Suprapubic skin (tissue), 4 donors: ENCODE results near the gene DBI.

Experiments used
- CTCF ChIP-seq, 2 donors: fragments of 200-600 bp in 1 of 2; fragments of 450-650 bp in 1 of 2; sonication (generic) in 1 of 2; IDR thresholded peaks; one replicate each; pipeline ENCODE4 v1.5.1; 2016 to 2019; ENCODE audit warnings: antibody characterized with exemption in 2 of 2, mild to moderate bottlenecking in 1 of 2, moderate library complexity in 1 of 2
- EP300 ChIP-seq: sonication (generic); formaldehyde crosslinking; IDR thresholded peaks from one replicate; pipeline ENCODE4 v1.6.1; 2017; ENCODE audit warnings: antibody characterized with exemption
- POLR2A ChIP-seq, 2 donors: fragments of 450-650 bp; IDR thresholded peaks; one replicate each; pipeline ENCODE4 v1.6.1; 2017; ENCODE audit warnings: antibody characterized with exemption in 2 of 2, mild to moderate bottlenecking in 2 of 2, moderate library complexity in 2 of 2
- POLR2AphosphoS5 ChIP-seq, 3 donors: sonication (generic); formaldehyde crosslinking; IDR thresholded peaks; one replicate each; pipeline ENCODE4 v1.6.1; 2017; ENCODE audit warnings: antibody characterized with exemption in 3 of 3

- TF ChIP-seq CTCF (IDR thresholded peaks at IDR 0.05) (no peak), POLR2A (IDR thresholded peaks at IDR 0.05) (no peak), POLR2AphosphoS5 (IDR thresholded peaks at IDR 0.05) (no peak), EP300 (no peak)
Measured at GRCh38 chr2:119377993-119378345, 11.2 kb downstream of the DBI start.
